ENCODE data around the gene USP8.

The USP8 gene

DNA sequence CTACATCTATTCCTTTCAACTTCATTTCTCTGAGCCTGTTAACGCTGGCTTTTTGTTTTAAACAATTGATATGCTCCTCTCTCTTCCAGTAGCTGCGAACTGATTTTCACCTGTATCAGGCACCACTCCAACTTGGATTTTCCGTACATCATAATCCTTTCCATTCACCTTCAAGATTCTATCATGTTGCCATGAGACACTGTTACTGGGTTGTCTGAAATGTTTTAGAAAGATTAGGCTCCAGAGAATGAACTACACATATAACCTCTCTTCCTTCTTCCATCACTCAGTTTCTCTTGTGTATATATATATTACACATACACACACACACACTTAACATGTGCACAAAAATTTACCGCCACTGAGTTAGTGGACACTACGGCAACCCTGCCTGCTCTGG, 122.4 kb downstream of the USP8 start, which contains the start of gene USP50:
TSS of gene USP50 (minus strand) at position 101 of the 400 bp plus-strand sequence. CDS start 141 bp downstream, outside the sequence.
- no peak for DNase-seq

DNA sequence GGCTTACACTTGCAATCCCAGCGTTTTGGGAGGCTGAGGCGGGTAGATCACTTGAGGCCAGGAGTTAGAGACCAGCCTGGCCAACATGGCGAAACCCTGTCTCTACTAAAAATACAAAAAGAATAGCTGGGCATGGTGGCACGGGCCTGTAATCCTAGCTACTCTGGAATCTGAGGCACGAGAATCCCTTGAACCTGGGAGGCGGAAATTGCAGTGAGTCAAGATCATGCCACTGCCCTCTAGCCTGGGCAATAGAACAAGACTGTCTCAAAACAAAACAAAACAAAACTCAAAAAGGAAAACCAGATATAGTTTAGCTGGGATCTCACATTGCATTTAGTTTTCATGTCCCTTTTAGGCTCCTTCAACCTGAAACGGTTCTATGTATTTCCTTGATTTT, 125.1 kb downstream of the USP8 start:
- DNase-seq: no peak

DNA sequence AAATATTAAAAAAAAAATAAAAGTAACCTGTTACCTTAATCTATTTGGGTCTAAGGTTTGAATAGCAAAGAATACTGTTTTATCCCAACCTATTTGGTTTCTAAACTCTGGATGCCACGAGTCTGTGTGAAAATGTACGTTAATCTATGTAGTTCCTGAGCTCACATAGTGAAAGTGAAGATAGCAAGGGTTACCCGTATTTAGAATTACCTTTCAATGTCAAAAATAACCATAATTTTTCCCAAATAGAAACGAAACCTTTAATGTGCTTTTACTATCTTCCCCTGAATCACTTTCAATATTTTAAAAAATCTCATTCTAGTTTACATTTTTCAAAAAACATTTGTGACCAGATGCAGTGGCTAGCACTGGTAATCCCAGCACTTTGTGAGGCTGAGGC, 128.0 kb downstream of the USP8 start:
- no peak for DNase-seq

DNA sequence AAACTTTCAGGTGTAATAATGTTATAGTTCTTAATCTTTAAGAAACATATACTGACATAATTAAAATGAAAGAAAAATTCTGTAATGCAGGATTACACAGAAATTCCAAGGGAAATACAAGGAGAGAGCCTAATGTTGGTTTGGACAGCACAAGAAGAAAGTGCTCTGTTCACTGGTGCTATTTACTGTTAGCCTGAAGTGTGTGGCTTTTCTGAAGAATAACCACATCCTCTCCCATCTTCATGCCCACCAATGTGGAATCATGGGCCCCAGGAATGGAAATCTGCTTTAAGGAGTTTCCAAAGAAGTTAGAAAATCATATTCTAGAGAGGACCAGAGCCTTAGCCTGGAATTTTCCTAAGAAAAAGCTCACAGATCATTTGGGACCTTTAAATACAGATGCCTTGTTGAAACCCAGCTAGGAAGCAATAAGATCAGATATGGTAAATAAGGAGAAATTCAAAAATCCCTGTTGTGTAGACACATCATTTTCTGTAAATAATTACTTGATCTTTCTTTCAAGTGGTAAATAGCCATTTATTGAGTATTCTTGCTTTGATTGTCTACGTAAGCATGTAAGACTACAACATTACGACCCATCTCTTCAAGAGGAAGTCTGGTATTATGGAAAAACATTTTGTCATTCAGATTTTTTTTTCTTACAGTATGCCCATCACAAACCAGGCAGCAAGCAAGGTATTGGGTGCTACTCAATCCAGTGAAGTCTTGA, 132.6 kb downstream of the USP8 start:
- DNase-seq: no peak

DNA sequence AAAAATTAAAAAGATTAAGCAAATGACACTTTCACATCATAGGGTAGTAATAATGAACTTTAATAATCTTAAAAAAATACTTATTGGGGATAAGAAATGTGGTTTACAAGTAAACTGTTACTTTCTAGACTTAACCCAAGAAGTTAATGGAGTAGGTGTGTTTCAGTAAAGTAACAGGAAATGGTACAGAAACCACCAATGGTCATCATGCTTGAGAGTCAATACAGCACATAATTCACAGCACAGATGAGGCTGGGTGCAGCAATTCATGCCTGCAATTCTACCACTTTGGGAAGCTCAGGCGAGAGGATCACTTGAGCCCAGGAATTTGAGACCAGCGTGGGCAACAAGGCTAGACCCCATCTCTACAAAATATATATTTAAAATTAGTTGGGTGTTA, 133.8 kb downstream of the USP8 start:
- DNase-seq: no peak

DNA sequence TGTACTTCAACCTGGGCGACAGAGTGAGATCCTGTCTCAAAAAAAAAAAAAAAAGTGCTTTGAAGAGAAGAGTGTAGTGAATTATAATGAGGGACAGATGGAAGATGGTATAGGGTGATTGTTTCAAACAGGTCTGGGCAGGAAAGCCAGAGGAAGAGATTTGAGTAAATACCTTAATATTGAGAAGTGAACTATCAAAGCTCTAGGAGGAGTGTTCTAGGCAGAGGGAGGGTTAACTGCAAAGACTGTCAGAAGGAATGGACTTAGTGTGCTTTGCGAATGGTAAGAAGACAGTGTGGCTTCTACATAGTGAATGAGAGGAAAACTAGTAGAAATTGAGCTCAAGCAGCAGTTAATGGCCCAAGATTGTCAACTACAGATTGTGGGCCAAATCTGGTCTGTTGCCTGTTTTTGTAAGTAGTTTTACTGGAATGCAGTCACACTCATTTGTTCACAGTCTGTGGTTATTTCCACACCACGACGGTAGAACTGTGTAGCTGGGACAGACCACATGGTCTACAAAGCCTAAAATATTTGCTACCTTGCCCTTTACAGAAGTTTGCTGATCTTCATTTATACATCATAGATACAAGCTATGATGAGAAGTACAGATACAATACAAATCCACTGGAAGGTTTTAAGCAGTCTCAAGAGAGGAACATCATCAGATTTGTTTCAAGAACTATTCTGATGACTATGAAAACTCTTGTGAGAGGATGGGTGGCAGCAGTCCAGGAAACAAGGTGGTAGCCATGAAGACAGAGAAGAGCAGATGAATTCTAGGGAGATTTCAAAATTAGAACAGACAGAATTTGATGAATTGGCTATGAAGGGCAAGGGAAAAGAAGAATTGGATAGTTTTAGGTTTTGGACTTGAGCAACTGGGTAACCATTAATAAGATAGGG, 138.8 kb downstream of the USP8 start:
- DNase-seq: no peak

DNA sequence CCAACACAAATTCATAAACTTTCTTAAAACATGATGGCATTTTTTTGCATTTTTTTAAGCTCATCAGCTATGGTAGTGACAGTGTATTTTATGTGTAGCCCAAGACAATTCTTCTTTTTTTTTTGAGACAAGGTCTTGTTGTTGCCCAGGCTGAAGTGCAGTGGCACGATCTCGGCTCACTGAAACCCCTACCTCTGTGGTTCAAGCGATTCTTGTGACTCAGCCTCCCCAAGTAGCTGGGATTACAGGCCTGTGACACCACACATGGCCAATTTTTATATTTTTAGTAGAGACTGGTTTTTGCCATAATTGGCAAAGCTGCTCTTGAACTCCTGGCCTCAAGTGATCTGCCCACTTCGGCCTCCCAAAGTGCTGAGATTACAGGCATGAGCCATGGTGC, 139.6 kb downstream of the USP8 start:
- no peak for DNase-seq
